Neural cell (in vitro differentiated cells): ENCODE data around the gene SNUPN.

Source experiments
- EP300 ChIP-seq: fragments of 450-650 bp; conservative IDR thresholded peaks from 2 replicates; pipeline ENCODE4 v1.6.1; 2014; ENCODE audit warnings: antibody characterized with exemption, mild to moderate bottlenecking, moderate library complexity; ENCODE audit not compliant: poor library complexity, severe bottlenecking
- POLR2AphosphoS5 ChIP-seq: IDR thresholded peaks from 2 replicates; pipeline ENCODE4 v1.6.1; 2012

GRCh38 chr15:75584121-75584520 is 41.4 kb downstream of the SNUPN start:
- TF ChIP-seq EP300 (no peak), POLR2AphosphoS5 (no peak)
